Naive B cell (primary cell): ENCODE data around the gene OR5AR1. TPM values are rescaled to one million over a fixed set of nuclear protein-coding genes. Genes with fewer than 3 reads are reported as not detected.
"Not testable (repeated sequence)": the region's sequence is repeated elsewhere in the genome, so short reads cannot be mapped to it uniquely, and the experiment has no call there.

Experiments
- ATAC-seq, 2 donors: fragments of 150-1000 bp; cut with Tn5 transposase; 2 replicates each; pipeline ENCODE4 v1.10.0; 2021; ENCODE audit warnings: low read depth in 2 of 2, mild to moderate bottlenecking in 2 of 2, moderate library complexity in 2 of 2
- DNase-seq: peaks from one replicate; pipeline ENCODE4 v3.0.0; 2022
- H3K27ac Mint-ChIP-seq, 6 donors: one replicate each; pipeline ENCODE4 v1.8.0; 2020 to 2022; ENCODE audit warnings: mild to moderate bottlenecking in 6 of 6, mixed read lengths in 6 of 6, moderate library complexity in 5 of 6, inconsistent platforms in 2 of 6
- H3K27me3 Mint-ChIP-seq, 3 donors: one replicate each; pipeline ENCODE4 v1.8.0; 2021 to 2022; ENCODE audit warnings: mixed read lengths in 3 of 3, mild to moderate bottlenecking in 1 of 3
- H3K36me3 Mint-ChIP-seq, 2 donors: one replicate each; pipeline ENCODE4 v1.8.0; 2020 to 2022; ENCODE audit warnings: mixed read lengths in 2 of 2, inconsistent platforms in 1 of 2, mild to moderate bottlenecking in 1 of 2
- H3K4me1 Mint-ChIP-seq, 3 donors: one replicate each; pipeline ENCODE4 v1.8.0; 2020 to 2022; ENCODE audit warnings: mixed read lengths in 3 of 3, inconsistent platforms in 1 of 3, mild to moderate bottlenecking in 1 of 3, moderate library complexity in 1 of 3
- H3K4me3 Mint-ChIP-seq, 8 donors: one replicate each; pipeline ENCODE4 v1.8.0; 2020 to 2022; ENCODE audit warnings: mild to moderate bottlenecking in 8 of 8, mixed read lengths in 8 of 8, moderate library complexity in 8 of 8, inconsistent platforms in 2 of 8
- H3K9me3 Mint-ChIP-seq, 7 donors: one replicate each; pipeline ENCODE4 v1.8.0; 2020 to 2022; ENCODE audit warnings: mixed read lengths in 7 of 7, mild to moderate bottlenecking in 5 of 7, inconsistent platforms in 2 of 7, moderate library complexity in 1 of 7
- polyA plus RNA-seq, 6 donors: library from polyadenylated mRNA; unstranded; fragments of 300-500 nt; fragmentation: Illumina TruSeq; gene quantifications; one replicate each; pipeline ENCODE4 v1.2.3, GENCODE V29; 2021; ENCODE audit warnings: low read depth in 6 of 6

OR5AR1 gene
- not detected for polyA plus RNA-seq

DNA sequence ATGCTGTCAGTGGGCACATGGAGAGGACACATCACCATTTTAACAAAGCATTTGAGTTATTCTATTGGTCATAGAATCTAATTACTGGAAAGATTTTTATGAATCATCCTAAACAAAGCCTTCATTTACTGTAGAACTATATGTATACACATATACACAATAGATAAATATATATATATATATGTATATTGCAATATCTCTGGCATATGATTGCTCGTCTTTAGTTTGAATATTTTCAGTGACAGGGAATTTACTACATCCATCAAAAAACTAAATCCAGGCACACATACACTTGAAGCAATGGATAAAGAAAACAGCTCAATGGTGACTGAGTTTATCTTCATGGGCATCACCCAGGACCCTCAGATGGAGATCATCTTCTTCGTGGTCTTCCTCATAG lies at the start of gene OR5AR1:
OR5AR1 (plus strand) TSS at position 301 of the 400 bp plus-strand sequence; CDS start at position 301, 0 bp downstream.
- H3K27me3 Mint-ChIP-seq, result no peaks in the 10 kb centered on the region
- no peak within 1 kb of the TSS for H3K4me3 Mint-ChIP-seq
- no peak for DNase-seq
- no peaks in the 10 kb centered on the region for H3K4me1 Mint-ChIP-seq
- ATAC-seq, result no peak
- peak within 1 kb of the TSS in 1 of 6 donors; percentile 49 for H3K27ac Mint-ChIP-seq
- peaks cover 0 to 16% (median 0%) of the 10 kb centered on the region in 7 donors for H3K9me3 Mint-ChIP-seq
- H3K36me3 Mint-ChIP-seq, result no peaks in the 10 kb centered on the region

DNA sequence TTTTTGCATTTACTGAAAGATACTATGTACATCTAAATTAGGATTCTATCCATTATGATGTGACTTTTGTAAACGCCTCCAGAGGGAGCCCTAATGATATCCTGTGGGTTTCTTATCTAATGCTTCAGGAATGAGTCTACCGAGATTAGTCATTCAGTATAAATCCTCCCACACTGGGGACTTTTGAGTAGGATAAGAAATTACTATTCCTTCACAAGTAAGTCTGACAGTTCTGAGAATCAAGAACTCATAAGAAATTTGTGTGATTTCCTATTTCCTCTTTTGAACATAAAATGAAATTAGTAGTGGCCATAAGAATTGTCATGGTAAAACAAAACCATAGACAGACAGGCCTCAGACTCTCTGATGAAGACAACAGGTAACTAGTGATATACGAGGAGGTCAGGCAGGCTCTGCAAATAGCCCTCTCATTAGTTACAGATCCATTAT lies 38.8 kb upstream of the OR5AR1 start:
- no peak for DNase-seq
- Mint-ChIP-seq H3K4me1 (no peaks in the 10 kb centered on the region), H3K4me3 (no peak overlapping the region), H3K27me3 (no peaks in the 10 kb centered on the region), H3K9me3 (peaks cover 0 to 2% (median 0%) of the 10 kb centered on the region in 7 donors), H3K27ac (no peak overlapping the region), H3K36me3 (no peaks in the 10 kb centered on the region)
- ATAC-seq, result no peak

DNA sequence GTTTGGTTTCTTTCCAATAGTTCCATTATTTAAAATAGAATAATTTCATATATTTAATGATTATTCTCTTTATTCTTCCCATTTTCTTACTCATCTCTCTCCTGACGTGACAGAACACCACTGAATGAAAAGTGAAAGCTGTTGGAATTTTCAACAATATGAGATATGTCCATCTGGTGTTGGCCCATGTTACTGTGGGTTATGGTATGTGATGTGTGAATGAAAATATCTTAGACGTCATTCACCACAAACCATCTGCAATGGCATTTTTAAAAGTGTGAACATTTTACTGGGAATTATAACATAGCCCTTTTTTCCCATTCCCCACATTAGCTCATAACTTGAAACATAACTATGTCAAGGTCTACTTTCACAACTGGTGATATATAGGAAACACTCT lies 37.5 kb upstream of the OR5AR1 start:
- ATAC-seq (no peak), DNase-seq (no peak)
- H3K27me3 Mint-ChIP-seq, result no peaks in the 10 kb centered on the region
- H3K9me3 Mint-ChIP-seq, result peaks cover 0 to 2% (median 0%) of the 10 kb centered on the region in 7 donors
- H3K4me1 Mint-ChIP-seq, result no peaks in the 10 kb centered on the region
- no peak overlapping the region for H3K27ac Mint-ChIP-seq
- no peak overlapping the region for H3K4me3 Mint-ChIP-seq
- no peaks in the 10 kb centered on the region for H3K36me3 Mint-ChIP-seq

DNA sequence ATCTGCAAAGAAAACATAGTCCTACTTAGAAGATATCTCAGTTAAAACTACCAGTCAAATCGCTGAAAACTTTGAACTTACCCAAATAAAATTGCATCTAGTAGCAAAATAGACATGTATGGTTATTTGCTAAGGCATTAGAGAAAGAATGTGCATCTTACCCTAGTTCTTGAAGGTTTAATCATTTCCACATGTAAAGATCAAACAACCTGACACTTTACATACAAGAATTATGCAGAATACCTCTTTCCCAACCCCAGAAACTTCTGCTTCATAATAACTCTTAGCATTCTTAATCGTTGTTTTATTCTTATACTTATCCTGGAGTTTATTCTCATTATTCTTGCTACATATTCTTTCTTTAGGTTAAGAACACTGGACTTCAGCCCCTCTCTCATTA lies 31.2 kb upstream of the OR5AR1 start:
- Mint-ChIP-seq H3K4me1 (no peaks in the 10 kb centered on the region), H3K27ac (no peak overlapping the region), H3K9me3 (peaks cover 0 to 10% (median 0%) of the 10 kb centered on the region in 7 donors), H3K36me3 (no peaks in the 10 kb centered on the region), H3K27me3 (no peaks in the 10 kb centered on the region), H3K4me3 (no peak overlapping the region)
- no peak for ATAC-seq
- no peak for DNase-seq

DNA sequence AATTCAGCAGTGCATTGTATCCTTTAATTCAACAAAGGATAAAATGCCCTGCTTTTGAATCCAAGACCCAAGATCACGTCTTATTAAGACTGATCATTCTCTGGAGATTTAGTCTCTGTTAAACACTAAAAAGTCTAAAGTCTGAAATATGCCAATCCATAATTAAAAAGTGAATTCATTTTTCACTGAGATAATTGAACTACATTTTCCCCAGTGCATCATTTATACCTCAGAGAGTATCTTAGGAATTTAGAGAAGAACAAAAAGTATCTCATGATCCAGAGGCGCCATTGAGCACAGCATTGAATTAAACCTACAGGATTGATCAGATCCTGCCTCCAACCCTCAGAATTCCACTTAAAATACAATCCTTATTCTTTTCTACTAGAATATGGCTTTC lies 26.6 kb upstream of the OR5AR1 start:
- H3K4me1 Mint-ChIP-seq, result no peaks in the 10 kb centered on the region
- peaks cover 0 to 14% (median 0%) of the 10 kb centered on the region in 7 donors for H3K9me3 Mint-ChIP-seq
- ATAC-seq (no peak), DNase-seq (no peak)
- no peaks in the 10 kb centered on the region for H3K27me3 Mint-ChIP-seq
- no peak overlapping the region for H3K27ac Mint-ChIP-seq
- H3K36me3 Mint-ChIP-seq, result no peaks in the 10 kb centered on the region
- H3K4me3 Mint-ChIP-seq, result no peak overlapping the region

DNA sequence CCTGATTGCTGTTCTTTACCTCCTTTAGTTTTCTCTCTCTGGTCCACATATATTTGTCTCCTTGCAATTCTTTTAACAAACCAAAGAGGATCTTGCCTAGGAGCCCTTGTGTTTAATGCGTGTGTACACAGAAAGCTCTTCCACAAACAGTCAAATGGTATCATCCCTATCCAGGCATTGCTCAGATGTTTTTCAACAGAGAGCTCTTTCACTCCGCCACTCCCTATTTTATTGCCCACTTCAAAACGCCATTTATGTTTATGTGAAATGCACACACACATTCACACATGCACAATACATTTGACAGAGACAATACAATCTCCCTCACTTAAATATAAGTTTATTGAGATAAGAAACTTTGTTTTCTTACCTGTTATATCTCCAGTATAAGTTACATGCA lies 26.0 kb upstream of the OR5AR1 start:
- DNase-seq, result no peak
- Mint-ChIP-seq H3K9me3 (peaks cover 0 to 17% (median 0%) of the 10 kb centered on the region in 7 donors), H3K27ac (no peak overlapping the region), H3K4me3 (no peak overlapping the region), H3K27me3 (no peaks in the 10 kb centered on the region), H3K36me3 (no peaks in the 10 kb centered on the region), H3K4me1 (no peaks in the 10 kb centered on the region)
- ATAC-seq, result no peak

DNA sequence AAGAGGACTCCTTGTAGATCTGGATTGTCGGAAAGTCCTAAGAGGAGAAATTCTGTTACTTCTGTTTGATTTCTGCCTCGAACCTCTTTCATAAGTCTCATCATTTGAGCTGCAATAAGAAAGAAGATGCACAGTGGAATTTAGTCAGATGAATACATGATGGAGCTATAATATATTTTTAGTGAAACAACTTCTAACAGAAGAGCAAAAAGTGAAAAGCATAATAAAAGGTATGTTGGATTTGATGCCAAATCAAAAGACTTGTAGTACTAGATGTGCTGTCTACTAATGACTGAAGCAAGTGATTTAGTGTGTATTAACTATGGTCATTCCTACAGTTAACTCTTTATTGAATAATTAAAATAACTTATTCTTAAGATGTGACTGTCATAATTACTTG lies 21.1 kb upstream of the OR5AR1 start, which contains the start of gene OR5AP2:
OR5AP2 (minus strand) TSS at position 101 of the 400 bp plus-strand sequence; CDS start at position 101, 0 bp downstream.
- H3K36me3 Mint-ChIP-seq, result no peaks in the 10 kb centered on the region
- peaks cover 0 to 7% (median 0%) of the 10 kb centered on the region in 7 donors for H3K9me3 Mint-ChIP-seq
- ATAC-seq (no peak), DNase-seq (no peak)
- H3K4me3 Mint-ChIP-seq, result no peak within 1 kb of the TSS
- H3K27ac Mint-ChIP-seq, result no peak within 1 kb of the TSS
- no peaks in the 10 kb centered on the region for H3K4me1 Mint-ChIP-seq
- no peaks in the 10 kb centered on the region for H3K27me3 Mint-ChIP-seq

DNA sequence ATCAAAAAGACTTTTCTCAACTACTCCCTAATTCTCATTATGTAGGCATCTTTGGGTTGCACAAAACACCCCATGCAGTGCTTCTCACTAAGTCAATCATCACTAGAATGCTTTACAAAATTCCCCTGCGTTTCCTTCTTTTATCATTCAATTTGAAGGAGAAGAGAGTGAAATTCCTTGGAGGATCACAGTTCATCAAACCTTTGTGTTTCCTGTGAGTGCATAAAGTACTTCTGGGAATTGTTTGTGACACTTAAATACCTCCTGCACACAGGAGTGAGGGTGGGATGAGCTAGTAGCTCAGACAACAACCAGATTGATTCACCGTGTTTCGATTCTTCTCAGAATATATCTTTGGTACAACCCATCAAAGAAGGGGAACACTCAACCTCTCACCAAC lies 3.7 kb upstream of the OR5AR1 start:
- DNase-seq (no peak), ATAC-seq (no peak)
- Mint-ChIP-seq H3K27ac (no peak overlapping the region), H3K4me1 (no peaks in the 10 kb centered on the region), H3K4me3 (no peak overlapping the region), H3K36me3 (no peaks in the 10 kb centered on the region), H3K9me3 (peaks cover 0 to 7% (median 4%) of the 10 kb centered on the region in 7 donors), H3K27me3 (no peaks in the 10 kb centered on the region)

DNA sequence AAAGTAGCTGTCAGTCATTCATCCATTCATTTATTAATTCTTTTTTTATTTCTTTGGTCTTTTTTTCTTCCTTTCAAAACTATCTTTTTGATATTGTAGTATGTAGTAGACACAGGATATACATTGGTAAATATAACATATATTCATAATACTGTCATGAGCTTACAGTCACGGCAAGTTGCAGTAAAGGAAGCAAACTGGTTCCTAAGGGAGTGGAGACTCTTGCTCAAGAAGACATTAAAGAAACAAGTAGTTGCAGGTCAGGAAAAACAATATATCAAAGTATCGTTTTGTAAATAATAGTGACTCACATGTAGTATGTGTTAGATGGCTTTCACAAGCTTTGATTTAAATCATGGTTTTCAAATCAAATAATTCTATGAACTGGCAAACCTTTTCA lies 7.5 kb downstream of the OR5AR1 start:
- no peak for ATAC-seq
- H3K27me3 Mint-ChIP-seq, result no peaks in the 10 kb centered on the region
- no peak overlapping the region for H3K27ac Mint-ChIP-seq
- no peaks in the 10 kb centered on the region for H3K4me1 Mint-ChIP-seq
- DNase-seq, result no peak
- no peak overlapping the region for H3K4me3 Mint-ChIP-seq
- no peaks in the 10 kb centered on the region for H3K36me3 Mint-ChIP-seq
- peaks cover 0 to 12% (median 0%) of the 10 kb centered on the region in 7 donors for H3K9me3 Mint-ChIP-seq

DNA sequence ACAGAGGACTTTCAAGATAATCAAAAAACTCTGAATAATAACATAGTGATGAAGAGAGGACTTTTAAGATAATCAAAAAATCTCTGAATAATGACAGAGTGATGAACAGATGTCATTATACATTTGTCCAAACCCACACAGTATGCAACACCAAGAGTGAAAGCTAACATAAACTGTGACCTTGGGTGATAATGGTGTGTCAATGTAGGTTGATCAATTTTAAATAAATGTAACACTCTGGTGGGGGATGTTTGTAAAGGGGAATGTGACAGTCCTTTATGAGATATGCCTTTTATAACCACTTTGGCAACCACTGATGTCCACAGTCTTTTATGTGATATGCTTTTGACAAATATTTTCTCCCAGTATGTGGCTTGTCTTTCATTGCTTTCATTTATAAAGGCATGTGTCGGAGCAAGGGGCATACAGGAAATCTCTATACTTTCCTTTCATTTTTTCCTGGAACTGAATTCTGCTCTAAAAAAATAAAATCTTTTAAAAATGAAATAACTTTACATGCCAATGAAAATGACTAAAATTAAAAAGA lies 25.1 kb downstream of the OR5AR1 start:
- DNase-seq (no peak), ATAC-seq (no peak)
- H3K27ac Mint-ChIP-seq, result no peak overlapping the region
- no peaks in the 10 kb centered on the region for H3K27me3 Mint-ChIP-seq
- no peaks in the 10 kb centered on the region for H3K4me1 Mint-ChIP-seq
- H3K4me3 Mint-ChIP-seq, result no peak overlapping the region
- no peaks in the 10 kb centered on the region for H3K36me3 Mint-ChIP-seq
- peaks cover 0 to 6% (median 0%) of the 10 kb centered on the region in 7 donors for H3K9me3 Mint-ChIP-seq

DNA sequence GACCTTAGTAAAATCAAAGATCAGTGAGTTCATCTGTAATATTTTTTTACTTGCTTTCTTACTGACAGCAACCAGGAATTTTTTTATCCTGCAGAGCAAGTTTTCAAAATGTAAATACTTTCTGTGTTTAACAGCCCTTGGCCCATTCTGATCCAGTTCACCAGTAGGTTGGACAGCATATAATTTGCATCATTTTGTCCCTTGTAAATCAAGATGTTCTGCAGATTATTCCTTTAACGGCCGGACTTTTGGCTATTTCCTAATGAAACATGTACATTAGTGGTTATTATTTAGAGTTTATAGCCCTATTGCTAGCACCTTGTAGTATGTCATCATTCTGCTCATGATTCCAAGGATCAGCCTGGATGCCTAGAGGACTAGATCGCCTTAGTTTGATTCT lies 27.7 kb downstream of the OR5AR1 start:
- not testable (repeated sequence) for H3K4me1 Mint-ChIP-seq, H3K9me3 Mint-ChIP-seq, H3K27ac Mint-ChIP-seq, H3K27me3 Mint-ChIP-seq, DNase-seq, H3K4me3 Mint-ChIP-seq, H3K36me3 Mint-ChIP-seq, ATAC-seq

DNA sequence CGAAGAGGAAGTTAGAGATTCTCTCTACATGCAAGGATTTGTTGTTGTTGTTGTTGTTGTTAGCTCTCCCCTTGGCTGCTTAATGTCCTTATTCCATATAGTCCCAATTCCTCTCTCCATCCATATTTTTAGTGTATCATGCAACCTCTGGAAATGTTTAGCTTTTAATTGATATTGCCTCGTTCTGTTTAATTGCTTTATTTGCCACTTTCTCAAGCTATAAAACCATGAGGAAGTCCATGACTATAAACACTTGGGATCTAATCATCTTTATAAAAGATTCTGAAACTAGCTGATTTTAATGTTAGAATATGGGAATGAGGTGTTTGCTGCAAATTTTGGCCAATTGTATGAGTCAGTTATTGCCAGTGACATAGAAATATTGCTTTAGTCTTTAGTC lies 29.9 kb downstream of the OR5AR1 start:
- peaks cover 0 to 6% (median 2%) of the 10 kb centered on the region in 7 donors for H3K9me3 Mint-ChIP-seq
- H3K27ac Mint-ChIP-seq, result peak overlapping the region in 1 of 6 donors; percentile 33
- H3K4me1 Mint-ChIP-seq, result no peaks in the 10 kb centered on the region
- H3K36me3 Mint-ChIP-seq, result no peaks in the 10 kb centered on the region
- H3K4me3 Mint-ChIP-seq, result no peak overlapping the region
- DNase-seq (no peak), ATAC-seq (no peak)
- no peaks in the 10 kb centered on the region for H3K27me3 Mint-ChIP-seq

DNA sequence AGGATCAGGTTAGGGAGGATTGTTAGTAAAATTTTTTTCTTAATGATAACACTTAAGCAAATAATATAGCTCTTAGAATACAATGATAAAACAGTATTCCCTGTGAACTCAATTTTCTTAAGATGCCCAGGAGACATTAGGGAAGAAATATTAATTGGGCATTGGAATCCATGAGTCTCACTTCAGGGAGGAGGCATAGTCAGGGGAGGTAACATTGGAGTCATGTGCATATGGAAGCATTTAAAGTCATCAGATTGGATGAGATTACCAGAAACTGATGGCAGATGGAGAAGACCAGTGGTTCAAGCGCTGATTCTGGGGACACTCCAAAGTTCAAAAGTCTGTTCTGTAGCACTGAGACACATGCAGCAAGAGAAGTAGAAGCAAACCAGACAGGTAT lies 35.3 kb downstream of the OR5AR1 start, which contains the start of gene OR9G1:
OR9G1 (plus strand) TSS at position 301 of the 400 bp plus-strand sequence. CDS start 1,293 bp downstream, outside the sequence.
- Mint-ChIP-seq H3K27ac (no peak within 1 kb of the TSS), H3K9me3 (peaks cover 0 to 15% (median 2%) of the 10 kb centered on the region in 7 donors)
- no peak for ATAC-seq

DNA sequence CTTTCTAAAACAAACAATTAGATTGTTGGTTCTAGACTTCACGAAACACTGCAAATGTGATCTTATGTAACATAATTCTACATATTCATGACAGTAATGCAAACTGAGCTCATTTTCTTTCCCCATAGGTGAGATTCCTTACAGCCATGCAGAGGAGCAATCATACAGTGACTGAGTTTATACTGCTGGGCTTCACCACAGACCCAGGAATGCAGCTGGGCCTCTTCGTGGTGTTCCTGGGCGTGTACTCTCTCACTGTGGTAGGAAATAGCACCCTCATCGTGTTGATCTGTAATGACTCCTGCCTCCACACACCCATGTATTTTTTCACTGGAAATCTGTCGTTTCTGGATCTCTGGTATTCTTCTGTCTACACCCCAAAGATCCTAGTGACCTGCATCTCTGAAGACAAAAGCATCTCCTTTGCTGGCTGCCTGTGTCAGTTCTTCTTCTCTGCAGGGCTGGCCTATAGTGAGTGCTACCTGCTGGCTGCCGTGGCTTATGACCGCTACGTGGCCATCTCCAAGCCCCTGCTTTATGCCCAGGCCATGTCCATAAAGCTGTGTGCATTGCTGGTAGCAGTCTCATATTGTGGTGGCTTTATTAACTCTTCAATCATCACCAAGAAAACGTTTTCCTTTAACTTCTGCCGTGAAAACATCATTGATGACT lies 36.9 kb downstream of the OR5AR1 start:
- Mint-ChIP-seq H3K9me3 (peaks cover 0 to 15% (median 2%) of the 10 kb centered on the region in 7 donors), H3K27ac (no peak overlapping the region), H3K4me3 (no peak overlapping the region), H3K4me1 (no peaks in the 10 kb centered on the region), H3K27me3 (peaks cover 0 to 4% (median 0%) of the 10 kb centered on the region in 3 donors), H3K36me3 (no peaks in the 10 kb centered on the region)
- DNase-seq (no peak), ATAC-seq (no peak)

More for the DNA sequence above, 35.3 kb downstream of the OR5AR1 start, which contains the start of gene OR9G1:
- DNase-seq, result no peak
- no peak within 1 kb of the TSS for H3K4me3 Mint-ChIP-seq
- no peaks in the 10 kb centered on the region for H3K27me3 Mint-ChIP-seq
- H3K4me1 Mint-ChIP-seq, result no peaks in the 10 kb centered on the region
- no peaks in the 10 kb centered on the region for H3K36me3 Mint-ChIP-seq
